OCI-LY7 (cell line): ENCODE measurements around the gene SETBP1. TPM values are rescaled to one million over a fixed set of nuclear protein-coding genes. Genes with fewer than 3 reads are reported as not detected.

Source experiments
- BruUV-seq: library from RNA; stranded (reverse); fragments of 400-500 nt; replicated peaks from 2 replicates; lab custom pipeline; 2021; lab: Mats Ljungman, UMichigan
- CTCF ChIA-PET: fragments of 300-600 bp; sonication (Branson Sonifier 250); formaldehyde crosslinking; loops from one replicate; lab custom pipeline; 2022; ENCODE audit warnings: antibody characterized with exemption; ENCODE audit not compliant: unreplicated experiment; lab: Charles Lee
- POLR2A ChIA-PET: fragments of 300-600 bp; sonication (Branson Sonifier 250); formaldehyde crosslinking; loops from one replicate; lab custom pipeline; 2022; ENCODE audit warnings: antibody characterized with exemption; lab: Charles Lee
- DNase-seq: peaks from one replicate; pipeline ENCODE4 v3.0.0-alpha.2; 2015; ENCODE audit warnings: low spot score
- H2AFZ ChIP-seq: fragments of 200-600 bp; sonication (generic), shearing (Covaris generic); 2 replicates; pipeline ENCODE4 v1.6.1; 2014; ENCODE audit warnings: mild to moderate bottlenecking, antibody characterized with exemption, low read length, moderate library complexity
- H3K27ac ChIP-seq: fragments of 200-600 bp; sonication (generic); 2 replicates; pipeline ENCODE4 v1.5.1; 2014; ENCODE audit warnings: mixed run types, low read depth, mild to moderate bottlenecking, moderate library complexity, low read length, inconsistent platforms; ENCODE audit not compliant: poor library complexity, severe bottlenecking
- H3K36me3 ChIP-seq: fragments of 200-600 bp; sonication (generic); 2 replicates; pipeline ENCODE4 v1.6.1; 2014; ENCODE audit warnings: mild to moderate bottlenecking, antibody characterized with exemption, low read length, moderate library complexity, mixed read lengths; ENCODE audit not compliant: insufficient read depth
- H3K4me1 ChIP-seq: fragments of 200-600 bp; sonication (generic); 2 replicates; pipeline ENCODE4 v1.5.1; 2014; ENCODE audit warnings: mild to moderate bottlenecking, low read length; ENCODE audit not compliant: insufficient read depth, poor library complexity, severe bottlenecking
- H3K4me2 ChIP-seq: fragments of 200-600 bp; sonication (generic); 2 replicates; pipeline ENCODE4 v1.6.1; 2014; ENCODE audit warnings: mild to moderate bottlenecking, low read length
- H3K4me3 ChIP-seq: fragments of 200-600 bp; sonication (generic); 2 replicates; pipeline ENCODE4 v1.5.1; 2014; ENCODE audit warnings: mild to moderate bottlenecking, low read depth, low read length; ENCODE audit not compliant: poor library complexity, severe bottlenecking
- H3K79me2 ChIP-seq: fragments of 200-600 bp; sonication (generic); 2 replicates; pipeline ENCODE4 v1.6.1; 2016; ENCODE audit warnings: low read depth, mild to moderate bottlenecking, low read length, moderate library complexity, mixed read lengths; ENCODE audit not compliant: insufficient read depth
- H3K9me2 ChIP-seq: fragments of 200-600 bp; sonication (generic); 2 replicates; pipeline ENCODE4 v1.6.1; 2016; ENCODE audit warnings: mild to moderate bottlenecking, low read length, mixed read lengths; ENCODE audit not compliant: insufficient read depth
- H3K9me3 ChIP-seq: fragments of 200-600 bp; sonication (generic); 2 replicates; pipeline ENCODE4 v1.6.1; 2014; ENCODE audit warnings: mild to moderate bottlenecking, mixed run types, low read length, mixed read lengths
- H4K20me1 ChIP-seq: fragments of 200-600 bp; sonication (generic); 2 replicates; pipeline ENCODE4 v1.6.1; 2014; ENCODE audit warnings: mild to moderate bottlenecking, antibody characterized with exemption, low read length, moderate library complexity, mixed read lengths; ENCODE audit not compliant: insufficient read depth
- EZH2phosphoT487 ChIP-seq: fragments of 200-600 bp; sonication (generic); IDR thresholded peaks from 2 replicates; pipeline ENCODE4 v1.6.1; 2018; ENCODE audit warnings: low read depth, borderline replicate concordance, mild to moderate bottlenecking, mixed run types, antibody characterized with exemption, low read length, moderate library complexity, mixed read lengths
- intact Hi-C: fragments of 100-400 bp; cut with micrococcal nuclease; formaldehyde crosslinking; loops from one replicate; pipeline ENCODE4 v1.10.0; 2022; ENCODE audit not compliant: unreplicated experiment
- total RNA-seq, 2 experiments: library from RNA; depleted of rRNA in 1 of 2; stranded (reverse); fragments of >200 nt in 1 of 2; shearing (Covaris generic) in 1 of 2; gene quantifications; 2 replicates each; pipeline ENCODE4 v1.2.3, GENCODE V29; 2014 to 2022
- TF ChIP-seq, protein P1 (sequence below): fragments of 200-600 bp; sonication (generic); conservative IDR thresholded peaks from 2 replicates; pipeline ENCODE4 v1.5.1; 2014; ENCODE audit warnings: mild to moderate bottlenecking, antibody characterized with exemption, low read length, moderate library complexity, mixed read lengths

Gene SETBP1
- total RNA-seq, 2 experiments from 2014 or later, result 2.6 to 9.1 TPM

DNA sequence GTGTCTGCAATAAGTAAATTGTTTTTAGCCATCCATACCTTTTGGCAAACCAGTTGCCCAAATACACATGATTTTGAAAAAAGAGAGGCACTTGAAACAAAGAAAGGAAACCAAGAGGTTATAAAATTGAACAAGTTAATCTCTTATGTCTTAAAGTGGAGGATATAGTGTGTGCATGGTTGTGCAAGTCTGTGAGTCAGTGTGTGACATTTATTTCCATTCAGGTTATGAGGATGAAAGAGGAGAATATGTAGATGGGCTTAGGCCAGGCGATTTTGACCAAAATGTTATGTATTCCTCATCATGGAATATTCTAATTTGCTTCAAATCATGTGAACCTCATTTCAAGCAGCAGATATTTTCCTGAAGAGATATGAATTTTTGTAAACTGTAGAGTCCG, 123.3 kb downstream of the SETBP1 start:
- TF ChIP-seq EZH2phosphoT487, result no peak
- TF ChIP-seq, protein P1, sequence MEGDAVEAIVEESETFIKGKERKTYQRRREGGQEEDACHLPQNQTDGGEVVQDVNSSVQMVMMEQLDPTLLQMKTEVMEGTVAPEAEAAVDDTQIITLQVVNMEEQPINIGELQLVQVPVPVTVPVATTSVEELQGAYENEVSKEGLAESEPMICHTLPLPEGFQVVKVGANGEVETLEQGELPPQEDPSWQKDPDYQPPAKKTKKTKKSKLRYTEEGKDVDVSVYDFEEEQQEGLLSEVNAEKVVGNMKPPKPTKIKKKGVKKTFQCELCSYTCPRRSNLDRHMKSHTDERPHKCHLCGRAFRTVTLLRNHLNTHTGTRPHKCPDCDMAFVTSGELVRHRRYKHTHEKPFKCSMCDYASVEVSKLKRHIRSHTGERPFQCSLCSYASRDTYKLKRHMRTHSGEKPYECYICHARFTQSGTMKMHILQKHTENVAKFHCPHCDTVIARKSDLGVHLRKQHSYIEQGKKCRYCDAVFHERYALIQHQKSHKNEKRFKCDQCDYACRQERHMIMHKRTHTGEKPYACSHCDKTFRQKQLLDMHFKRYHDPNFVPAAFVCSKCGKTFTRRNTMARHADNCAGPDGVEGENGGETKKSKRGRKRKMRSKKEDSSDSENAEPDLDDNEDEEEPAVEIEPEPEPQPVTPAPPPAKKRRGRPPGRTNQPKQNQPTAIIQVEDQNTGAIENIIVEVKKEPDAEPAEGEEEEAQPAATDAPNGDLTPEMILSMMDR, result no peak
- H4K20me1 ChIP-seq, result no peaks in the 10 kb centered on the region
- no peaks in the 10 kb centered on the region for H3K9me3 ChIP-seq
- no peak overlapping the region for H3K4me2 ChIP-seq
- no peaks in the 10 kb centered on the region for H3K9me2 ChIP-seq
- H2AFZ ChIP-seq, result no peak overlapping the region
- intact Hi-C loops, result no loop called here
- H3K27ac ChIP-seq, result no peak overlapping the region
- no peak overlapping the region for H3K4me3 ChIP-seq
- DNase-seq, result no peak
- ChIA-PET POLR2A (no interaction called here), CTCF (no interaction called here)
- peaks cover 16% of the 10 kb centered on the region for H3K4me1 ChIP-seq
- BruUV-seq, result no TSS peak
- no peaks in the 10 kb centered on the region for H3K36me3 ChIP-seq
- H3K79me2 ChIP-seq, result no peaks in the 10 kb centered on the region

DNA sequence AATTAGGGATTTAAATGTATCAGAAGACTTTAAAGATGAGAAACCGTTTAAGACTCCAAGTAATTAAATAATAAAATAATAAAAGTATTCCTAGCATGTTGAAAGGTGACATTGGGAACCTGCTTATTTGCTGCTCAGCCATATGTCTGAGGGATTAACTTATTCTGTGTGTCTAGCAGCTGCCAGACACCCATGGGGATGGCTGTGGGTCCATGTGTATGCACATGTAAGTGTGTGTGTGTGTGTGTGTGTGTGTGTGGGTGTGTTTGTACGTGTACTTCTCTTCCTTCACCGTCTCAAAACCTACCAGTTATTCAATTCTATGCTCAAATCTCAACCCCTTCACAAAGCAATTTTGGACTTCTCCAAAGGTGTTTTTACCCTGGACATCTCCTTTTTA, 124.5 kb downstream of the SETBP1 start:
- ChIA-PET POLR2A (no interaction called here), CTCF (no interaction called here)
- no peaks in the 10 kb centered on the region for H3K36me3 ChIP-seq
- TF ChIP-seq, protein P1, result no peak
- no peak for TF ChIP-seq EZH2phosphoT487
- no peak overlapping the region for H3K27ac ChIP-seq
- no peak for DNase-seq
- no peak overlapping the region for H3K4me2 ChIP-seq
- intact Hi-C loops, result no loop called here
- H4K20me1 ChIP-seq, result no peaks in the 10 kb centered on the region
- H3K4me3 ChIP-seq, result no peak overlapping the region
- H3K4me1 ChIP-seq, result peaks cover 4% of the 10 kb centered on the region
- H3K9me2 ChIP-seq, result no peaks in the 10 kb centered on the region
- BruUV-seq, result no TSS peak
- no peak overlapping the region for H2AFZ ChIP-seq
- H3K9me3 ChIP-seq, result no peaks in the 10 kb centered on the region
- H3K79me2 ChIP-seq, result no peaks in the 10 kb centered on the region

- Histone ChIP-seq H3K4me3 (no peak overlapping the region), H4K20me1 (no peaks in the 10 kb centered on the region), H2AFZ (no peak overlapping the region), H3K4me2 (no peak overlapping the region), H3K27ac (no peak overlapping the region), H3K36me3 (no peaks in the 10 kb centered on the region), H3K79me2 (no peaks in the 10 kb centered on the region), H3K9me3 (no peaks in the 10 kb centered on the region), H3K9me2 (no peaks in the 10 kb centered on the region), H3K4me1 (no peaks in the 10 kb centered on the region)
- ChIA-PET CTCF (no interaction called here), POLR2A (no interaction called here)
- no peak for DNase-seq
- TF ChIP-seq, protein P1, result 0 out of 2 replicates have a peak, but pooled peaks have one; percentile 15
- no peak for TF ChIP-seq EZH2phosphoT487
- intact Hi-C loops, result no loop called here
- BruUV-seq, result no TSS peak
Measured at GRCh38 chr18:44805643-44806042, 125.0 kb downstream of the SETBP1 start.
